Measurements from ENCODE around the gene AGFG2.

- TF ChIP-seq GATA2 (IDR thresholded peaks at IDR 0.05; ENCODE audit: low read depth, low read length) (no peak), GATA3 (IDR thresholded peaks at IDR 0.05; ENCODE audit: low read depth, low read length) (no peak)
Observed at GRCh38 chr7:100562195-100563099, 23.4 kb downstream of the AGFG2 start.

Data from SH-SY5Y (cell line).